Endothelial cell of umbilical vein (primary cell): ENCODE measurements around the gene TTLL11. TPM values are rescaled to one million over a fixed set of nuclear protein-coding genes. Genes with fewer than 3 reads are reported as not detected.

Experiments
- BruUV-seq: library from RNA; stranded (reverse); fragments of 400-500 nt; replicated peaks from 2 replicates; lab custom pipeline; 2021; lab: Mats Ljungman, UMichigan
- CTCF ChIA-PET: fragments of 300-600, 350-600 bp; sonication (Branson Sonifier 250); formaldehyde crosslinking; loops from one replicate; lab custom pipeline; 2021; ENCODE audit warnings: antibody characterized with exemption, inconsistent platforms; lab: Charles Lee
- POLR2A ChIA-PET: fragments of 300-600, 350-600 bp; sonication (Branson Sonifier 250); formaldehyde crosslinking; loops from one replicate; lab custom pipeline; 2021; ENCODE audit warnings: antibody characterized with exemption, inconsistent platforms; lab: Charles Lee
- DNase-seq: peaks from one replicate; pipeline ENCODE4 v3.0.0-alpha.2; 2011; ENCODE audit warnings: low read depth, low spot score
- FAIRE-seq: peaks from 2 replicates; lab custom pipeline; 2011; peaks lifted over from hg19 to GRCh38; lab: Jason Lieb, UNC
- H2AFZ ChIP-seq: 2 replicates; pipeline ENCODE4 v1.6.0; 2012; ENCODE audit warnings: low read depth, low read length, control low read depth, inconsistent platforms
- H3K27ac ChIP-seq: 2 replicates; pipeline ENCODE4 v1.5.1; 2011; ENCODE audit warnings: low read depth, mild to moderate bottlenecking, control low read depth, low read length, moderate library complexity; ENCODE audit not compliant: insufficient read depth
- H3K27me3 ChIP-seq, 2 experiments: 2 replicates each; pipeline versions ENCODE4 v1.6.0 to v1.6.1; 2011; ENCODE audit warnings: low read length in 2 of 2, mixed read lengths in 1 of 2; ENCODE audit not compliant: control insufficient read depth in 2 of 2, insufficient read depth in 2 of 2
- H3K36me3 ChIP-seq, 2 experiments: 2 replicates in 1 of 2; 3 replicates in 1 of 2; pipeline ENCODE4 v1.5.1; 2011; ENCODE audit warnings: low read length in 2 of 2, mild to moderate bottlenecking in 1 of 2, moderate library complexity in 1 of 2; ENCODE audit not compliant: control insufficient read depth in 2 of 2, insufficient read depth in 2 of 2; ENCODE audit errors: extremely low read depth in 1 of 2
- H3K4me1 ChIP-seq: 3 replicates; pipeline ENCODE4 v1.5.1; 2011; ENCODE audit warnings: mild to moderate bottlenecking, low read length; ENCODE audit not compliant: control insufficient read depth, insufficient read depth; ENCODE audit errors: extremely low read depth
- H3K4me2 ChIP-seq: 2 replicates; pipeline ENCODE4 v1.6.1; 2011; ENCODE audit warnings: low read length, control low read depth, mixed read lengths; ENCODE audit not compliant: insufficient read depth
- H3K4me3 ChIP-seq, 3 experiments: fragments of 200-600 bp in 1 of 3; sonication (generic), shearing (Covaris generic) in 1 of 3; replicated peaks in 1 of 3; 2 replicates each; pipeline ENCODE4 v1.5.1; 2011 to 2016; ENCODE audit warnings: control low read depth in 3 of 3, low read length in 3 of 3, mild to moderate bottlenecking in 2 of 3, inconsistent platforms in 1 of 3, low read depth in 1 of 3, moderate library complexity in 1 of 3; ENCODE audit not compliant: insufficient read depth in 1 of 3
- H3K79me2 ChIP-seq: 2 replicates; pipeline ENCODE4 v1.6.0; 2012; ENCODE audit warnings: low read length, inconsistent platforms; ENCODE audit not compliant: control insufficient read depth, insufficient read depth
- H3K9ac ChIP-seq: replicated peaks from 2 replicates; pipeline ENCODE3; 2011; ENCODE audit warnings: low read length, control low read depth; ENCODE audit not compliant: insufficient read depth; ENCODE audit errors: extremely low read depth
- H3K9me1 ChIP-seq: replicated peaks from 3 replicates; pipeline ENCODE4 v1.6.0; 2011; ENCODE audit warnings: mild to moderate bottlenecking, low read length; ENCODE audit not compliant: control insufficient read depth, insufficient read depth; ENCODE audit errors: extremely low read depth
- H3K9me3 ChIP-seq: replicated peaks from 2 replicates; pipeline ENCODE4 v1.5.1; 2012; ENCODE audit warnings: low read length, inconsistent platforms; ENCODE audit not compliant: control insufficient read depth, insufficient read depth
- H4K20me1 ChIP-seq: replicated peaks from 2 replicates; pipeline ENCODE3; 2011; ENCODE audit warnings: mild to moderate bottlenecking, low read length; ENCODE audit not compliant: control insufficient read depth, insufficient read depth; ENCODE audit errors: extremely low read depth
- CTCF ChIP-seq, 2 donors: IDR thresholded peaks; 1 replicate in 1 of 2; 2 replicates in 1 of 2; pipeline ENCODE4 v1.5.1; 2011; ENCODE audit warnings: low read length in 2 of 2, mild to moderate bottlenecking in 2 of 2, moderate library complexity in 2 of 2, control low read depth in 1 of 2, inconsistent platforms in 1 of 2, low read depth in 1 of 2; ENCODE audit not compliant: insufficient read depth in 1 of 2; ENCODE audit errors: extremely low read depth in 1 of 2
- GATA2 ChIP-seq: IDR thresholded peaks from 2 replicates; pipeline ENCODE4 v1.7.0; 2011; ENCODE audit warnings: low read depth, mild to moderate bottlenecking, moderate library complexity, mixed read lengths, low read length; ENCODE audit not compliant: insufficient read length, insufficient read depth
- JUN ChIP-seq: IDR thresholded peaks from 2 replicates; pipeline ENCODE4 v1.6.1; 2011; ENCODE audit warnings: borderline replicate concordance, low read depth; ENCODE audit not compliant: insufficient read length, insufficient read depth
- MAX ChIP-seq: IDR thresholded peaks from 2 replicates; pipeline ENCODE4 v1.6.1; 2011; ENCODE audit not compliant: insufficient read depth, insufficient read length
- MYC ChIP-seq: IDR thresholded peaks from one replicate; pipeline ENCODE4 v1.6.1; 2011; ENCODE audit warnings: mild to moderate bottlenecking, low read depth, low read length
- POLR2A ChIP-seq: IDR thresholded peaks from 2 replicates; pipeline ENCODE4 v1.6.1; 2012; ENCODE audit warnings: low read depth, mild to moderate bottlenecking, control low read depth, low read length
- POLR2AphosphoS5 ChIP-seq: IDR thresholded peaks from 2 replicates; pipeline ENCODE4 v1.6.1; 2012; ENCODE audit warnings: low read depth, mild to moderate bottlenecking, control low read depth, low read length, moderate library complexity; ENCODE audit not compliant: insufficient read depth
- dilution Hi-C: fragments of 300-500 bp; cut with MboI; formaldehyde crosslinking; loops from one replicate; pipeline ENCODE4 v1.15.0; 2019; ENCODE audit warnings: low sequenced_read_pairs; ENCODE audit not compliant: extremely low pct_ligation_motif_present
- intact Hi-C: fragments of 100-400 bp; cut with micrococcal nuclease; formaldehyde crosslinking; loops from one replicate; pipeline ENCODE4 v1.10.0; 2022
- polyA plus RNA-seq, 4 experiments: library from polyadenylated mRNA; depleted of rRNA in 3 of 4; stranded (reverse) in 3 of 4; unstranded in 1 of 4; fragments of >200 nt; gene quantifications; 2 replicates each; pipeline versions ENCODE4 v1.2.1 to v1.2.3, GENCODE V29; 2011 to 2012; ENCODE audit warnings: missing spikeins in 1 of 4
- total RNA-seq: library from RNA; stranded (reverse); gene quantifications from 2 replicates; pipeline ENCODE4 v1.2.3, GENCODE V29; 2021

TTLL11 gene
- total and polyA plus RNA-seq, 2 donors (not counting 3 experiments of a cell fraction or from before 2014, with no cell fraction given), result 4.9 to 5.1 TPM

- POLR2A ChIA-PET, result no interaction called here
- dilution Hi-C loops, result no loop called here
Measured at GRCh38 chr9:121786543-121786948, 306.6 kb downstream of the TTLL11 start.

More at GRCh38 chr9:121786543-121786948, 306.6 kb downstream of the TTLL11 start:
- Histone ChIP-seq H3K27me3 (no peaks in the 10 kb centered on the region), H3K36me3 (peaks cover 0 to 29% of the 10 kb centered on the region in 2 experiments), H3K9ac (no peak overlapping the region), H3K9me1 (no peaks in the 10 kb centered on the region), H2AFZ (no peak overlapping the region), H3K79me2 (no peaks in the 10 kb centered on the region), H3K4me3 (no peak overlapping the region), H3K27ac (no peak overlapping the region), H3K9me3 (no peaks in the 10 kb centered on the region), H3K4me1 (no peaks in the 10 kb centered on the region), H4K20me1 (no peaks in the 10 kb centered on the region), H3K4me2 (no peak overlapping the region)
- no peak for DNase-seq
- no peak for FAIRE-seq
- TF ChIP-seq GATA2, result no peak
- TF ChIP-seq POLR2A, result no peak
- no peak for TF ChIP-seq CTCF (IDR thresholded peaks at IDR 0.05; ENCODE audit: extremely low read depth in 1 of 2, insufficient read depth in 1 of 2, low read depth in 1 of 2, low read length in 2 of 2)
- TF ChIP-seq JUN, result no peak
- TF ChIP-seq MYC, result no peak
- no peak for TF ChIP-seq MAX
- no peak for TF ChIP-seq POLR2AphosphoS5
- BruUV-seq, result no TSS peak
- intact Hi-C loops, result no loop called here
- CTCF ChIA-PET, result no interaction called here
